Measurements from ENCODE around the gene SYT11.

Gene SYT11

DNA sequence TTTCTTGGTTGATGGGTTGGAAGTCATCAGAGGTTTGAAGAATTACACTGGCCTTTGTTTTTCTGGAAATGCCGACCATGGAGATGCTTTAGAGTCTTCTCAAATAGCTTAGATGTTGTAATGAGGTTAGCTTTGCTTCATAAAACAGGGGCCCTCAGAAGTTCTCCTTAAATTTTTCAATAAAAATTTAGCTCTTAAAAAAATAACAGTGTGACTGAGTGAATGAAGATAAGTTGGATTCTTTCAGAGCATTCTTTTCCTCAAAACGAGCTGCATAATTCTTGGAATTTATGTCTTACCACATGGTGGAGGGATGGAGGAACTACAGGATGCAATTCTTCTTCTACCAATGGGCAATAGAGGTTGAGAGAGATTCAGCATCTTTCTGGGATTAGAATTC is 23.4 kb downstream of the SYT11 start:
- ChIA-PET CTCF (interaction anchor here (0.8 to 1.4 kb wide), 10 partner anchors 9 to 183 kb away, joined by 3 to 5 read pairs (median 3); no protein-coding TSS in a partner anchor), POLR2A (interaction anchor here (0.6 to 1.4 kb wide), 3 partner anchors 13 to 22 kb away, joined by 5 to 8 read pairs (median 5); no protein-coding TSS in a partner anchor)
- DNase-seq (ENCODE audit: extremely low spot score), result no peak
- TF ChIP-seq CTCF (IDR thresholded peaks at IDR 0.05; ENCODE audit: control extremely low read depth, extremely low read depth, low read depth, missing control alignments), result no peak

GRCh38 chr1:155884031-155884960 is 24.9 kb downstream of the SYT11 start:
- ChIA-PET POLR2A (interaction anchor here (0.6 kb wide), 1 partner anchor 1952 kb away, joined by 3 read pairs; no protein-coding TSS in a partner anchor), CTCF (interaction anchor here (0.8 to 1.3 kb wide), 5 partner anchors 9 to 155 kb away, joined by 3 to 5 read pairs (median 3); no protein-coding TSS in a partner anchor)
- DNase-seq (ENCODE audit: extremely low spot score), result no peak
- TF ChIP-seq CTCF (IDR thresholded peaks at IDR 0.05; ENCODE audit: control extremely low read depth, extremely low read depth, low read depth, missing control alignments), result no peak

DNA sequence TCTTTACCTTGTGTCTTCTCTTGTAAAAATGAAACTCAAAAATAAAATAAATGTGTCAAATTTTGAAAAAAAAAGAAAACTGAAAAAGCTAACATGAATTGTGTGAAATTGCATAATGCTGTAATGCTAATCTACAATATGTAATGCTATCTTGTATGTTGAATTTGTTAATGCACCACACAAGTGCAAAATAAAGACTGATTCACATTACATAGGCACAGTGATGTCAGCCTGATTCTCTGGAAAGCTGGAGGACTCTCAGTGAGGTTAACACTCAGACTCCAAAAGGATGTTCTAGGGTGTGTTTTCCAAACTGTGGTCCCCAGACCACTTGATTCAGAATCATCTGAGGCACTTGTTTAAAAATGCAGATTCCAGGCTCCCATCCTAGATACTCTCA is 25.6 kb downstream of the SYT11 start:
- TF ChIP-seq CTCF (IDR thresholded peaks at IDR 0.05; ENCODE audit: control extremely low read depth, extremely low read depth, low read depth, missing control alignments), result no peak
- ChIA-PET CTCF (interaction anchor here (0.8 to 1.3 kb wide), 5 partner anchors 9 to 156 kb away, joined by 3 to 5 read pairs (median 3); no protein-coding TSS in a partner anchor), POLR2A (interaction anchor here (0.6 kb wide), 1 partner anchor 1951 kb away, joined by 3 read pairs; no protein-coding TSS in a partner anchor)
- no peak for DNase-seq (ENCODE audit: extremely low spot score)

DNA sequence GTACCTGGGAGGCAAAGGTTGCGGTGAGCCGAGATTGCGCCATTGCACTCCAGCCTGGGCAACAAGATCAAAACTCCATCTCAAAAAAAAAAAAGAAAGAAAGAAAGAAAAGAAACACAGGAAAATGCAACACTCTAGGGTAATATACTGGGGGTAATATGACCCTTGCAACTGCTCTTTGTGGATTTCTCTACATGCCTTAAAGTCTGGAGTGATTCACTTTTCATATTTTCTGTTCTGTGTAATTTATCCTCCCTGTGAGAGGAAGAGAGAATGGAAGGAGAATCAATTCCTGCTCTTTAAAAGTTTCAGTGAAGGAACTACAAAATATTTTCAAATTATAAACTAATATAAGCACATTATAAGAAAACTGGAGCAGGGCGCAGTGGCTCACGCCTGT is 29.1 kb downstream of the SYT11 start:
- no peak for TF ChIP-seq CTCF (IDR thresholded peaks at IDR 0.05; ENCODE audit: control extremely low read depth, extremely low read depth, low read depth, missing control alignments)
- ChIA-PET POLR2A (no interaction called here), CTCF (interaction anchor here (1.2 kb wide), 1 partner anchor 18 kb away, joined by 3 read pairs; no protein-coding TSS in a partner anchor)
- DNase-seq (ENCODE audit: extremely low spot score), result no peak

- ChIA-PET POLR2A (interaction anchor here (0.9 kb wide), 1 partner anchor 30 kb away, joined by 3 read pairs; the partner anchor contains the start of gene SYT11), CTCF (interaction anchor here (1.1 to 1.2 kb wide), 2 partner anchors 15 to 16 kb away, joined by 3 to 4 read pairs; no protein-coding TSS in a partner anchor)
- no peak for DNase-seq (ENCODE audit: extremely low spot score)
- TF ChIP-seq CTCF (IDR thresholded peaks at IDR 0.05; ENCODE audit: control extremely low read depth, extremely low read depth, low read depth, missing control alignments), result no peak
Observed at GRCh38 chr1:155889566-155889965, 30.2 kb downstream of the SYT11 start.

DNA sequence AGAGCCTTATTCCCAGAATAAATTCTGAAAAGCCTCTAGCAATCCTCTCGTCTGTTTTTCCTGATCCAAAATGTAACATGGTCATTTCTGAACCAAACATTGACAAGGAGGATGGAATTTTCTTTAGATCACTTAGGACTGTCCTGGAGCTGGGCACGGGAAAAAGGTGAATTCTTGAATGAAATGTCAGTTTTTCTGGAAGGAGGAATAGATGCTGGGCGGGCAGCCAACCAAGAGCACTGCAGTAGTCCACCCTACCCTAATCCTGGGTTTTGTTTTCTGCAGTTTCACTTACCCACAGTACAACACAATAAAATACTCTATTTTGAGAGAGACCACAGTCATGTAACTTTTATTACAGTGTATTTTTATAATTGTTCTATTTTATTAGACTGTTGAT is 30.9 kb downstream of the SYT11 start:
- no peak for DNase-seq (ENCODE audit: extremely low spot score)
- no peak for TF ChIP-seq CTCF (IDR thresholded peaks at IDR 0.05; ENCODE audit: control extremely low read depth, extremely low read depth, low read depth, missing control alignments)
- ChIA-PET CTCF (interaction anchor here (1.1 kb wide), 1 partner anchor 15 kb away, joined by 4 read pairs; no protein-coding TSS in a partner anchor), POLR2A (interaction anchor here (0.9 kb wide), 1 partner anchor 30 kb away, joined by 3 read pairs; the partner anchor contains the start of gene SYT11)
